G401 (cell line): ENCODE results near the gene NSUN3. TPM values are rescaled to one million over a fixed set of nuclear protein-coding genes. Genes with fewer than 3 reads are reported as not detected.
A peak's percentile ranks its signal among the peaks of the same experiment; 100 is the strongest.

ENCODE experiments used
- DNase-seq: peaks from one replicate; pipeline ENCODE4 v3.0.0-alpha.2; 2015; ENCODE audit warnings: low spot score
- in situ Hi-C: cut with HindIII; loops from 2 replicates; pipeline ENCODE4 v1.10.0; 2016; ENCODE audit warnings: low sequenced_read_pairs, mixed read lengths
- total RNA-seq: library from RNA; depleted of rRNA; stranded (reverse); fragments of >200 nt; shearing (Covaris generic); gene quantifications from 2 replicates; pipeline ENCODE4 v1.2.3, GENCODE V29; 2014

Gene NSUN3
- total RNA-seq, 1 experiment from 2014 or later: 11.0 TPM

GRCh38 chr3:94110854-94111253 lies 48.0 kb downstream of the NSUN3 start:
- no peak for DNase-seq

DNA sequence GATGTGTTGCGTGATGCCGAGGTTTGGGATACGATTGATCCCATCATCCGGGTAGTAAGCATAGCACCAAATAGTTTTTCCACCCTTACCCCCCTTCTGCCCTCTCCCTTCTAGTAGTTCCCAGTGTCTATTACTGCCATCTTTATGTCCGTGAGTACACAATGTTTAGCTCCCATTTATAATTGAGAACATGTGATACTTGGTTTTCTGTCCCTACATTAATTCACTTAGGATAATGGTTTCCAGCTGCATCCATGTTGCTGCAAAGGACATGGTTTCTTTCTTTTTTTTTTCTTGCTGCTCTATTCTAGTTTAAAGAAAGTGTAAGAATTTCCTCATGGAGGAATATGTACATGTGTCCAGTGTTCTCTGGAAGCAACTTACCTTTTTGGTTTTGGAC lies 51.8 kb downstream of the NSUN3 start:
- in situ Hi-C loops: no loop called here
- peak; percentile 19 for DNase-seq

More at GRCh38 chr3:94110854-94111253, 48.0 kb downstream of the NSUN3 start:
- in situ Hi-C loops: no loop called here

- DNase-seq: peak; percentile 91
- in situ Hi-C loops: no loop called here
These were observed 52.6 kb downstream of the NSUN3 start for GRCh38 chr3:94115482-94115881.

- in situ Hi-C loops: no loop called here
- DNase-seq: no peak
These were observed 54.9 kb downstream of the NSUN3 start for GRCh38 chr3:94117729-94118128.

- in situ Hi-C loops: no loop called here
- DNase-seq: no peak
These were observed 55.5 kb downstream of the NSUN3 start for GRCh38 chr3:94118390-94118789.

DNA sequence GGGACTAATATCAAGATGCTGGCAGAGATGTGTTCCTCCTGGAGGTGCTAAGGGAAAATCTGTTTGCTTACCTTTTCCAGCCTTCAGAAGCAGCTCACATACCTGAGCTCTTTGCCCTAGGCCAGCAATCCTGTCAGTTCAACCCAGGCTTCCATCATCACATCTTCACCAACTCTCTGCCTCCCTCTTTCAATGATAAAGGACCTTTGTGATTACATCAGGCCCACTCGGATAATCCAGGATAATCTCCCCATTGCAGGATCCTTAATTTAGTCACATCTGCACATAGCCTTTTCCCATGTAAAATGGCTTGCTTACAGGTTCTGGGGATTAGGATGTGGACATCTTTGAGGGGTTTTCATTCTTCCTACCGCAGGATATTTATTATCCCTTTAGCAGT lies 58.3 kb downstream of the NSUN3 start:
- no peak for DNase-seq
- in situ Hi-C loops: no loop called here

DNA sequence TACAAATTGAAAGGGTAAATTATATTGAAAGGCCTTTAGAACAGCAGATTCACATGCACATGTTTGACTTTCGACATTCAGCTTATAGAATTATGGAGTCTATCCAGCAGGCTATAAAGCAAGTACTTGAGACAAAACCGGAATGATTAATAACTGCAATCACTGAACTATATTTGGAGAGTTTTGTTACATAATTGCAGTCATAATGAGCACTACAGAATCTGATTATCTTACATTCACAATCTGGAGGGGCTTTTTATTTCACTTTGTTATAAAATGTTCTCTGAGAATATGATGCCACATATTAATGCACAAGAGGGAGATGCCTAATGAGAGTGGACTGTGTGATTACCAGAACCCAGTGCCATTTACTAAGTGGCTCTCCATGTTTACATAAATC lies 64.3 kb downstream of the NSUN3 start:
- in situ Hi-C loops: no loop called here
- no peak for DNase-seq

GRCh38 chr3:94130690-94131089 lies 67.8 kb downstream of the NSUN3 start:
- no peak for DNase-seq
- in situ Hi-C loops: no loop called here

DNA sequence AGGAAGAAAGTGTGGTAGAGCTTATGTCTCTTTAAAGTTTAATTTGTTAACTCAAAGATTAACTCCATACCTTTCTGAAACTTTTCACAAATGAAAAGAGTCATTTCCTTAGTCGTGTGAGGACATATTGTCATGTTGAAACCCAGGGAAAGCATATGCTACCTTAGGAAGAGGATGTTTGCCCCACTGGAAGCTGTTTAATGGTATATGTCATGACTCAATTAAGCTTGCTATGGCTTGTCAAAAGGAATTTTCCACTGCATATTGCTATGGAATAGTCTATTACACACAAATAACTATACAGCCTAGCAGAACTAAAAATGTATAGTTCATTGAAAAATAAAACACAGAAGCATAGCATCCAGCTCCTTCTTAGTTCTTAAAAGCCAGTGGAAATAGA lies 69.9 kb downstream of the NSUN3 start:
- in situ Hi-C loops: no loop called here
- no peak for DNase-seq

DNA sequence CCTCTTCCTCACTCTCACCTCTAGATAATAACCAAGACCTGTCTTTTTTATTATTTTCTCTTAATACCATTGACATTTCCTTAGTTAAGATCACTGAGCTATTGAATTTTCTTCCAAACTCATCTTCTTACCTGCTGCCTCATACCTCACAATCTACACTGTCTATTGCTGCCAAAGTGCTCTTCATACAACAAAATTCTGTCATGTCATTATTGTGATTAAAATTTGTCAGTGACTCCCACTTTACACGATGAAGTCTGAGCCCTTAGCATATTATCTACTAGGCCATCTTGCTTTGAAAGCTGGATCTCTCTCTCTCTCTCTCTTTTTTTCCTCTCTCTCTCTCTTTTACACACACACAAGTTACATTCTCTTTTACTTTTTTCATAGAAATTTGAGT lies 73.3 kb downstream of the NSUN3 start:
- in situ Hi-C loops: no loop called here
- DNase-seq: no peak

- in situ Hi-C loops: no loop called here
- no peak for DNase-seq
These were observed 74.5 kb downstream of the NSUN3 start for GRCh38 chr3:94137377-94137776.

DNA sequence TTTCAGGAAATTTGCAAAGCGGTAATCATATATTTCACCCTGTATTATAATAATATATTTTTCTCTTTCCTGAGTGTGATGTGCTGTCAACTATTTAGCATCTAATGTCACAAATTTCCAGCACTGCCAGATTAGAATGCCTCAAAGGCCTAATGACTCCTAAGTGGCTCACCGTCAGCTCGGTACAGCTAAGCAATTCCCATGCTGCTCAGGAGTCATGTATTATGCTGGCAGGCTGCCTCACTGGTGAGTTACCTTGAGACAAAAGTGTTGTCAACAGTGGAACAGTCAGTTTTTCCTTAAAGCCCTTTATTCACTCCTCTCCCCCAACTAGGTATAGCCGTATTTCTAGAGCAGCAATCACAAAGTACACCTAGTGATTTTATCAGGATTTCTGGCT lies 83.6 kb downstream of the NSUN3 start:
- in situ Hi-C loops: no loop called here
- DNase-seq: peak; percentile 9

DNA sequence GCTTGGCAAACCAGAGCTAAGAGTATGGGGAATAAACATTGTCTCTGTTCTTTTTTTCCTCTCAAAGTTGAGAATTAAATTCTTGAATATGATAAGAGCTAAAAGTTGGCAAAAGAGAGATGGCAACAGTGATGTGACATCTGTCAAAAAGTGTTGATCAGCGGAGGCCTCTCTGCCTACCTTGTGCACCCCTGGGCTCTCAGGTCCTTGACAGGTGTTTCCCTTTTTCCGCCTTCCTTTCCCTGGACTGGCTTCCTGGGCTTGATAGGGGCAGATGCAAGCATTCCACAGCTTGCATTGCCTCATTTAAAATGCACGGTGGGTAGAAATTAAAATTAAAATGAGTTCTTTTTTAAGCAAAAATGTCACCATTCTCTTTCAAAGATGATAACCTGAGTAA lies 84.2 kb downstream of the NSUN3 start:
- DNase-seq: no peak
- in situ Hi-C loops: no loop called here

DNA sequence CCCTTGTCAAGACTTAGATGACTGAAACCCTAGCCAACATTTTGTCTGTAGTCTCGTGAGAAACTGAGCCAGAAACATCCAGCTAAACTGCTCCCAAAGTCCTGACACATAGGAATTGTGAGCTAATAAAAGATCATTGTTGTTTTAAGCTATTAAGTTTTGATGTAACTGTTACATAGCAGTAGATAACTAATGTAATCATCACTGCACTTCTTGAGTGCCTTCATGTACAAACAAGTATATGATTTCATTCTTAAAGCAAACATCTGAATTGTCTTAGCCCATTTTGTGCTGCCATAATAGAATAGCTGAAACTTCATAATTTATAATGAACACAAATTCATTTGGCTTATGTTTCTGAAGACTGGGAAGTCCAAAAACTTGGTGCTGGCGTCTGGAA lies 87.3 kb downstream of the NSUN3 start:
- DNase-seq: no peak
- in situ Hi-C loops: no loop called here

DNA sequence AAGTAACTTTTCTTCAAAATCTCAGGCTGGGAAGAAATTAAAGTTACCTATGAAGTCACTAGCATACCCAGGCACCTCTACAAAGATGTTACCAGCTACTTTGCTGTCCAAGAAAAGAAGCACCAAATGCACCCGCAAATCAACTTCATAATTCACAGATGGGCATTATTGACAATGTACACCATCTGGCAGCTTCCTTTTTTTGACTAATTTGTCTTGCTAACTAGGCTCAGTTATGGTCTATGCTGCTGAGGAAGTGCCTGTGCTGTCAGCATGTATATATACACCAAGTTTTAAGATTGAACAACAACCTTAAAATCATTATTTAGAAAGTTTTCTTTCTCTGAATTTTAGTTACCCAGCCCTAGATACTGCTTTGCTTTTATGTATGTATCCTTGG lies 93.8 kb downstream of the NSUN3 start:
- DNase-seq: no peak
- in situ Hi-C loops: no loop called here

GRCh38 chr3:94158512-94158911 lies 95.7 kb downstream of the NSUN3 start:
- DNase-seq: no peak
- in situ Hi-C loops: no loop called here

- in situ Hi-C loops: no loop called here
- DNase-seq: no peak
These were observed 96.4 kb downstream of the NSUN3 start for GRCh38 chr3:94159062-94159828.

DNA sequence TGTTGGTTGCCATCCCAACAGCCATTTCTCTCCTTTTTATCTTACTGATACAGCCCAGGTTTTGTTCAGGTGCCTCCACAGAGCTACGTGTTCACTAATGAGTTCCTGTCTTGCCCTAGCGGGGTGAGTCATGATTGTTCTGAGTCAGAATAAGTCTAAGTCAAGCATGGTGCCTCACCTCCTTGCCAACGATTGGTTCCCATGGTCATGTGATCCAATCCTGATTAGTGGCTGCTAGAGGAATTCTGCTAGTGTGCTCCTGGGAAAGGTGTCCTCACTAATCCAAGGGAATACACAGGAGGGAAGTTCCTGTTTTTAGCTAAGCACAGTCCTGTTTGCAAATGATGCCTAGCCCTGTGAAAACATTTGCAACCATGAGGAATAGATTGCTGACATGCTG lies 99.8 kb downstream of the NSUN3 start:
- DNase-seq: no peak
- in situ Hi-C loops: no loop called here

- no peak for DNase-seq
- in situ Hi-C loops: no loop called here
These were observed 104.5 kb downstream of the NSUN3 start for GRCh38 chr3:94167346-94167745.

DNA sequence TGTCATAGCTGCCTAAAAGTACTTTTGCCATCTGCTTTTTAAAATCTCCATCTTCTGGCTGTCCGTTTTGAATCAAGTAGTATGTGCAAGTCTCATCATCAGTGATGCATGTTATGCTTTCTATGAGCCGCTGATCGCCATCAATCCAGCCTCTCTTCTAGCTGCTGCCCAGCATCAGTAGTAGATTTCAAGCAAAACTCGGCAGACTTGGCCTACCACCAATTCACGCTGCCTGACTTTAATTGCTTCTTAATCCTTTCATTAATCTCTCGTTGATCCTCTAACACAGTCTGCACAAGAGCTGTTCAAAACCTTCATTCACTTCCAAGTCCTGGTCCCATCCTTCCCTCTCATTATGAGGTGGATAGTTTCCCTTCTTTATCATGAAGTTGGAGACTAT lies 104.9 kb downstream of the NSUN3 start:
- in situ Hi-C loops: no loop called here
- DNase-seq: no peak

GRCh38 chr3:94171954-94172353 lies 109.1 kb downstream of the NSUN3 start:
- no peak for DNase-seq
- in situ Hi-C loops: no loop called here
